Endodermal cell (in vitro differentiated cells): Measurements from ENCODE around the gene AFF3. TPM values are rescaled to one million over a fixed set of nuclear protein-coding genes. Genes with fewer than 3 reads are reported as not detected.
A peak's percentile ranks its signal among the peaks of the same experiment; 100 is the strongest.
"Not testable (repeated sequence)": the region's sequence is repeated elsewhere in the genome, so short reads cannot be mapped to it uniquely, and the experiment has no call there.

Source experiments
- DNase-seq: peaks from one replicate; pipeline ENCODE4 v3.0.0-alpha.2; 2017
- H3K27ac ChIP-seq: 2 replicates; pipeline ENCODE4 v1.5.1; 2013; ENCODE audit warnings: mild to moderate bottlenecking, low read depth, low read length, moderate library complexity
- H3K27me3 ChIP-seq: 2 replicates; pipeline ENCODE4 v1.6.1; 2013; ENCODE audit warnings: mild to moderate bottlenecking, low read length, moderate library complexity; ENCODE audit not compliant: insufficient read depth, control insufficient read depth, poor library complexity, severe bottlenecking
- H3K36me3 ChIP-seq: 2 replicates; pipeline ENCODE4 v1.7.0; 2013; ENCODE audit warnings: mild to moderate bottlenecking, low read length, moderate library complexity; ENCODE audit not compliant: control insufficient read depth, insufficient read depth
- H3K4me1 ChIP-seq: one replicate; pipeline ENCODE4 v1.7.0; 2013; ENCODE audit warnings: low read length; ENCODE audit not compliant: control insufficient read depth, insufficient read depth
- H3K4me3 ChIP-seq: 2 replicates; pipeline ENCODE4 v1.5.1; 2013; ENCODE audit warnings: mild to moderate bottlenecking, low read length, moderate library complexity
- H3K9ac ChIP-seq: 2 replicates; pipeline ENCODE4 v1.6.1; 2013; ENCODE audit warnings: mild to moderate bottlenecking, low read length, moderate library complexity; ENCODE audit not compliant: poor library complexity, severe bottlenecking; ENCODE audit errors: extremely low read depth
- H3K9me3 ChIP-seq: 2 replicates; pipeline ENCODE4 v1.6.1; 2013; ENCODE audit warnings: mild to moderate bottlenecking, low read length, moderate library complexity; ENCODE audit not compliant: control insufficient read depth
- H3K27ac Mint-ChIP-seq: 2 replicates; pipeline ENCODE4 v1.8.0; 2020; ENCODE audit warnings: mixed read lengths
- H3K27me3 Mint-ChIP-seq: 2 replicates; pipeline ENCODE4 v1.8.0; 2021; ENCODE audit warnings: mild to moderate bottlenecking, mixed read lengths; ENCODE audit not compliant: insufficient read depth
- H3K36me3 Mint-ChIP-seq: 2 replicates; pipeline ENCODE4 v1.8.0; 2020; ENCODE audit warnings: low read depth, mixed read lengths
- H3K4me1 Mint-ChIP-seq: 2 replicates; pipeline ENCODE4 v1.8.0; 2020; ENCODE audit warnings: mixed read lengths
- H3K4me3 Mint-ChIP-seq: 2 replicates; pipeline ENCODE4 v1.8.0; 2020; ENCODE audit warnings: mild to moderate bottlenecking, moderate library complexity, mixed read lengths
- H3K9me3 Mint-ChIP-seq: 2 replicates; pipeline ENCODE4 v1.8.0; 2020; ENCODE audit warnings: mild to moderate bottlenecking, mixed read lengths
- CTCF ChIP-seq: fragments of 200-600 bp; sonication (generic); conservative IDR thresholded peaks from 2 replicates; pipeline ENCODE4 v1.5.0; 2021; ENCODE audit warnings: antibody characterized with exemption, mild to moderate bottlenecking
- WGBS, 2 experiments: methylation state at CpG; one replicate each; pipeline versions ENCODE4 v1.1.5 to v1.1.7; 2013; ENCODE audit warnings: missing lambda C conversion rate in 2 of 2, mixed read lengths in 1 of 2; ENCODE audit not compliant: insufficient coverage in 1 of 2, insufficient read length in 1 of 2; 5-methylcytosine and 5-hydroxymethylcytosine counted together
- total RNA-seq, 2 donors: library from RNA; stranded (reverse); fragmentation: NEBNext Ultra II Directional in 1 of 2; extraction: Animal tissue kit (Norgen Biotek cat#: 25700) in 1 of 2; gene quantifications; 2 replicates in 1 of 2; 3 replicates in 1 of 2; pipeline ENCODE4 v1.2.1, GENCODE V29; 2021

AFF3 gene
- total RNA-seq, 2 donors from 2014 or later, result 0.62 to 0.73 TPM

GRCh38 chr2:100105678-100106054 lies 36.7 kb downstream of the AFF3 start:
- Mint-ChIP-seq H3K36me3 (no peaks in the 10 kb centered on the region), H3K9me3 (no peaks in the 10 kb centered on the region), H3K4me3 (peak overlapping the region; percentile 52), H3K27ac (no peak overlapping the region), H3K27me3 (peaks cover 73% of the 10 kb centered on the region), H3K4me1 (peaks cover 20% of the 10 kb centered on the region)
- 4 to 5% methylated on average over 7 to 12 of the region's 12 CpGs for WGBS, 2 experiments
- DNase-seq, result no peak
- Histone ChIP-seq H3K4me1 (peaks cover 9% of the 10 kb centered on the region), H3K27ac (peak overlapping the region; percentile 81), H3K9me3 (no peaks in the 10 kb centered on the region), H3K9ac (no peak overlapping the region), H3K4me3 (peak overlapping the region; percentile 77), H3K27me3 (peaks cover 70% of the 10 kb centered on the region), H3K36me3 (no peaks in the 10 kb centered on the region)
- TF ChIP-seq CTCF, result no peak

DNA sequence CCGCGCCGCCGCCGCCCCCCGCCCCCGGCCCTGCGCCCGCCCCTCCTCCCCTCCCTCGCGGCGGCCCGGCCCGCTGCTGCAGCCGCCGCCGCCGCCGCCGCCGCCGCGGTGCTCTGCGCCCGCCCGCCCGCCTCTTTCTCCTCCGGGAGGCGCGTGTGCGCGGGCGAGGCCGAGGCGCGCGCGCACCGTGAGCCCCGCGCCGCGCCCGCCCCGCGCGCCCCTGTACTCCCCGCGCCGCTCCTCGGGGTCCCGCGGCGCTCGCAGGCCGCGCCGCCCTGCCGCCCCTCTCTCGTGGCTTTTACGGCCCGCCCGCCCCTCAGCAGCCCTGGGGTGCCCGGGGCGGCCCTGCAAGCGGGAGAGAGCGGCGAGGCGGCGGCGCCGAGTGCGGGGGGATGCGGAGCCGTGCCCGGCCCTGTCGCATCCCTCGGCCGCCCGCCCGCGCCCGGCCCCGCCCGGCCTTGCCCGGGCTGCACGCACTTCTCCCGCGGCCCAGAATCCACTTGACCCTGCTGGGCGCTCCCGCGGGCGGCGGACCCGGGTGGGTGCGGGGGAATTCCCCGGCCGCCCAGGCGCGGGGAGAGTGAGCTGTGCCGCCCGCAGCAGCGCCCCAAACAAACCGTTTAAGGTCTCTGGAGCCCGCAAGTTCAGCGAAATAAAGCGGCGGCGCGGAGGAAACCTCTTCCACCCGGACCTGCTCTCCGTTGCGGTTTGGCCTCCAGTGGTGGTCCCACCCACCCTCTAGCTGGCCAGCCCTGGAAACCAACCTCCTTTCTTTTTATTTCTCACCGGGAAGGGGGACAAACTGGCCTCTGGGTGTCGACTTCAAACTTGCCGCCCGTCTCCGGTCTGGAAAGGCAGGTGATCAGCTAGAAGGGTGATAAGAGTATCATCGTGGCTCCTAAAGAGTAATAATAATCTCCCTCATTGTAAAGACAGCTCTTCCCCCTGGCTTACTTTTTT lies 37.4 kb downstream of the AFF3 start:
- Histone ChIP-seq H3K9ac (no peak overlapping the region), H3K4me3 (peak overlapping the region; percentile 77), H3K4me1 (peaks cover 9% of the 10 kb centered on the region), H3K27ac (peak overlapping the region; percentile 81), H3K9me3 (no peaks in the 10 kb centered on the region), H3K27me3 (peaks cover 63% of the 10 kb centered on the region), H3K36me3 (no peaks in the 10 kb centered on the region)
- DNase-seq, result peak; percentile 71
- Mint-ChIP-seq H3K27me3 (peaks cover 71% of the 10 kb centered on the region), H3K4me1 (peaks cover 20% of the 10 kb centered on the region), H3K4me3 (peak overlapping the region; percentile 52), H3K27ac (no peak overlapping the region), H3K36me3 (no peaks in the 10 kb centered on the region), H3K9me3 (no peaks in the 10 kb centered on the region)
- 0 to 1% methylated on average over 4 to 103 of the region's 119 CpGs for WGBS, 2 experiments
- TF ChIP-seq CTCF, result no peak

GRCh38 chr2:100104265-100104664 lies 38.1 kb downstream of the AFF3 start:
- Mint-ChIP-seq H3K4me1 (peaks cover 20% of the 10 kb centered on the region), H3K4me3 (peak overlapping the region; percentile 38), H3K27me3 (peaks cover 68% of the 10 kb centered on the region)
- H3K27ac ChIP-seq, H3K9me3 ChIP-seq, H3K36me3 Mint-ChIP-seq, H3K27ac Mint-ChIP-seq, H3K4me1 ChIP-seq, H3K4me3 ChIP-seq, H3K9me3 Mint-ChIP-seq, H3K36me3 ChIP-seq, H3K9ac ChIP-seq: not testable (repeated sequence)
- 0% methylated on average over 18 of the region's 60 CpGs; no CpG with 5 or more reads in 1 of the 2 experiments for WGBS, 2 experiments
- peak; percentile 59 for DNase-seq
- peaks cover 56% of the 10 kb centered on the region for H3K27me3 ChIP-seq

DNA sequence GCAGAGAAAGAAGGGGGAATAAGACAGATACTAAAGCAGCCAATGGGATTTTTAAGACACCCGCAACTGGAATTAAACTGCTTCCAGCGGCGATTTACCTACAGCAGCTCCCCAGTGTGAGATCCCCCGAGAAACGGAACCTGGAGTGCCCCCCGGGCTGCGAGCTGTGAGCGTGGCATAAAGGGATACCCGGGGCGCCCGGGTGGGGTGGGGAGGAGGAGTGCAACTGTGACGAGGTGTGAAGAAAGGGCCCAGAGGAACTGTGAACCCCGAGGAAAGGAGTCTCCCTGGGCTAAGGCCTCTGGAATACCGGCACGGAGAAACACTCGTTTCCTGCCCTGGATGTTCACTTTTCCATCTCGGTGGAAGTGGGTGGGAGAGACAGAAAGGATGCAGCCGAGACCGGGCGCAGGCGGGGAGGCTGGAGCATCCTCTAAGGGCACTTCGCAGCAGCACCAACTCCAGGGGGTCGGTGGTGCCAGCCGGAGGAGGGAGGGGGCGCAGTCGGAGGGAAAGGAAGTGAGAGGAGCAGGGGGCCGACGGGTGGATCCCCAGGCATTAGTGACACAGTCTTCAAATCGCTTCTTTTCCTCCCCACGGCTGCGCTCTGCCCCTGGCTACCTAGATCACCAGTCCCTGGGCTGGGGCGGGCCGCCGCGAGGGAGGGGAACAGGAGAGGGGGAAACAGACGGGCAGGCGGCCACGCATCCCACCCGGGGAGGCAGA lies 38.7 kb downstream of the AFF3 start:
- H3K36me3 ChIP-seq, H3K4me3 ChIP-seq, H3K27ac ChIP-seq, H3K4me1 ChIP-seq, H3K9me3 Mint-ChIP-seq, H3K9me3 ChIP-seq, DNase-seq, H3K36me3 Mint-ChIP-seq, H3K27ac Mint-ChIP-seq, H3K9ac ChIP-seq: not testable (repeated sequence)
- peak overlapping the region; percentile 38 for H3K4me3 Mint-ChIP-seq
- 10% methylated on average over 7 of the region's 39 CpGs; no CpG with 5 or more reads in 1 of the 2 experiments for WGBS, 2 experiments
- peaks cover 70% of the 10 kb centered on the region for H3K27me3 Mint-ChIP-seq
- H3K27me3 ChIP-seq, result peaks cover 52% of the 10 kb centered on the region
- peaks cover 20% of the 10 kb centered on the region for H3K4me1 Mint-ChIP-seq

DNA sequence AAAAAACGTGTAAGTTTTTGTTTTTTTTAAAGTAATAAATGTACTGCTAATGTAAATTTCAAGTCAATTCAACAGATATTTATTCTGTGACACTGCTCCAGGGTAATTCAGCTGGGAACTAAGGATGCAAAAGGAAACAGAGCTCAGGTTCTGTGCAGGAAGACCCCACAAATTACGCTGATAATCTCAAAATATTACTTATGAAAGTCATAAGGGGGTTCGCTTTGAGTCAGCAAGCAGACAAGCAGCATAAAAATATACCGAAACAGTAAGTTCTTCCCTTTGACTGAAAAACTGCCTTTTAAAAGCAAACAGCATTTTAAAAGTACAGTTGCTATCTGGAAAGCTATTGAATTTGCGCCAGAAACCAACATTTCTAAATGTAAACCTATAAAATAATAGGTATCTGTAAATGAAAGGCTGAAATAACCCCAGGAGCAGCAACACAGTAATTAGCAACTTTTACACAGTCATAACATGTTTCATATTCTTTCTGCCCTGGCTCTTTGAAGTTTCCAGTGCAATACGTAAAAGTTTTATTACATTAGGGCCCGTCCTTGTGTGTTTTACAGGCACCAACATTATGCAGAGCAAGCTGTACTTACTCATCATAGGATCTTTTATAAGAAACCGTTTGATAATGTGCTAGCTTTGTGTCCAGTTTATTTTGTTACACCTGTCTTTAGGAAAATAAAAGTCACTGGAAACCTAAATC lies 39.8 kb downstream of the AFF3 start:
- not testable (repeated sequence) for H3K36me3 ChIP-seq, H3K4me1 ChIP-seq, H3K36me3 Mint-ChIP-seq, H3K4me3 Mint-ChIP-seq, H3K9me3 Mint-ChIP-seq, H3K9ac ChIP-seq, H3K9me3 ChIP-seq, H3K27ac Mint-ChIP-seq, DNase-seq, H3K27ac ChIP-seq, H3K4me3 ChIP-seq
- peaks cover 41% of the 10 kb centered on the region for H3K27me3 ChIP-seq
- peaks cover 60% of the 10 kb centered on the region for H3K27me3 Mint-ChIP-seq
- peaks cover 20% of the 10 kb centered on the region for H3K4me1 Mint-ChIP-seq
- 85% methylated on average over 2 of the region's 8 CpGs; no CpG with 5 or more reads in 1 of the 2 experiments for WGBS, 2 experiments
